Neural cell (in vitro differentiated cells): Measurements from ENCODE around the gene LONRF2. TPM values are rescaled to one million over a fixed set of nuclear protein-coding genes. Genes with fewer than 3 reads are reported as not detected.

ENCODE experiments used
- H2AFZ ChIP-seq: fragments of 200-600, 300-800 bp; sonication (generic), shearing (Covaris generic); 2 replicates; pipeline ENCODE4 v1.6.0; 2014; ENCODE audit warnings: low read depth, mild to moderate bottlenecking, antibody characterized with exemption, low read length, moderate library complexity
- H3F3A ChIP-seq: fragments of 200-600 bp; shearing (Covaris generic); 2 replicates; pipeline ENCODE4 v1.6.1; 2016; ENCODE audit warnings: mild to moderate bottlenecking, moderate library complexity, mixed read lengths, antibody characterized with exemption, low read length; ENCODE audit not compliant: insufficient read depth, poor library complexity, severe bottlenecking
- H3K27ac ChIP-seq: fragments of 200-600, 300-800 bp; sonication (generic), shearing (Covaris generic); 2 replicates; pipeline ENCODE4 v1.5.1; 2014; ENCODE audit warnings: mild to moderate bottlenecking, low read length, moderate library complexity
- H3K27me3 ChIP-seq: fragments of 300-800, 200-600 bp; sonication (generic), shearing (Covaris generic); 2 replicates; pipeline ENCODE4 v1.6.0; 2014; ENCODE audit warnings: mild to moderate bottlenecking, low read depth, low read length, moderate library complexity; ENCODE audit not compliant: insufficient read depth
- H3K36me3 ChIP-seq: fragments of 300-800, 200-600 bp; sonication (generic), shearing (Covaris generic); 2 replicates; pipeline ENCODE4 v1.5.1; 2014; ENCODE audit warnings: mild to moderate bottlenecking, antibody characterized with exemption, low read length, moderate library complexity; ENCODE audit not compliant: insufficient read depth
- H3K4me2 ChIP-seq: fragments of 300-800, 200-600 bp; sonication (generic), shearing (Covaris generic); 2 replicates; pipeline ENCODE4 v1.6.0; 2014; ENCODE audit warnings: mild to moderate bottlenecking, low read length
- H3K4me3 ChIP-seq: fragments of 300-800, 200-600 bp; sonication (generic), shearing (Covaris generic); 2 replicates; pipeline ENCODE4 v1.5.1; 2014; ENCODE audit warnings: mild to moderate bottlenecking, low read length, moderate library complexity
- H3K79me2 ChIP-seq: fragments of 200-600 bp; shearing (Covaris generic); replicated peaks from 2 replicates; pipeline ENCODE4 v1.6.0; 2014; ENCODE audit warnings: mild to moderate bottlenecking, low read length, moderate library complexity; ENCODE audit not compliant: insufficient read depth
- H3K9ac ChIP-seq: fragments of 300-800, 200-600 bp; sonication (generic), shearing (Covaris generic); 2 replicates; pipeline ENCODE4 v1.6.1; 2016; ENCODE audit warnings: mild to moderate bottlenecking, low read length, mixed read lengths
- H3K9me2 ChIP-seq: fragments of 200-600 bp; shearing (Covaris generic); 2 replicates; pipeline ENCODE4 v1.6.1; 2016; ENCODE audit warnings: mild to moderate bottlenecking, low read length, mixed read lengths; ENCODE audit not compliant: insufficient read depth
- H3K9me3 ChIP-seq: fragments of 200-600, 300-800 bp; sonication (generic), shearing (Covaris generic); 2 replicates; pipeline ENCODE4 v1.6.1; 2016; ENCODE audit warnings: mild to moderate bottlenecking, mixed run types, low read length, moderate library complexity, mixed read lengths
- H4K20me1 ChIP-seq: fragments of 200-600 bp; shearing (Covaris generic); 2 replicates; pipeline ENCODE4 v1.6.1; 2016; ENCODE audit warnings: mild to moderate bottlenecking, mixed run types; ENCODE audit not compliant: insufficient read depth
- EP300 ChIP-seq: fragments of 450-650 bp; conservative IDR thresholded peaks from 2 replicates; pipeline ENCODE4 v1.6.1; 2014; ENCODE audit warnings: antibody characterized with exemption, mild to moderate bottlenecking, moderate library complexity; ENCODE audit not compliant: poor library complexity, severe bottlenecking
- EZH2 ChIP-seq: fragments of 200-600, 300-800 bp; shearing (Covaris generic), sonication (generic); IDR thresholded peaks from 2 replicates; pipeline ENCODE4 v1.6.1; 2014; ENCODE audit warnings: antibody characterized with exemption, low read length, borderline replicate concordance, mild to moderate bottlenecking; ENCODE audit not compliant: insufficient read depth, poor library complexity, severe bottlenecking
- MXI1 ChIP-seq: fragments of 450-650 bp; conservative IDR thresholded peaks from 2 replicates; pipeline ENCODE4 v1.6.1; 2014; ENCODE audit warnings: antibody characterized with exemption, mild to moderate bottlenecking; ENCODE audit not compliant: poor library complexity, severe bottlenecking
- POLR2AphosphoS5 ChIP-seq: IDR thresholded peaks from 2 replicates; pipeline ENCODE4 v1.6.1; 2012
- RAD21 ChIP-seq: fragments of 450-650 bp; conservative IDR thresholded peaks from 2 replicates; pipeline ENCODE4 v1.6.1; 2014; ENCODE audit warnings: antibody characterized with exemption, mild to moderate bottlenecking, moderate library complexity
- SMC3 ChIP-seq: fragments of 450-650 bp; conservative IDR thresholded peaks from 2 replicates; pipeline ENCODE4 v1.6.1; 2014; ENCODE audit warnings: antibody characterized with exemption, mild to moderate bottlenecking, moderate library complexity; ENCODE audit not compliant: poor library complexity
- TAF1 ChIP-seq: IDR thresholded peaks from 2 replicates; pipeline ENCODE4 v1.6.1; 2012; ENCODE audit warnings: low read depth
- polyA plus RNA-seq: library from polyadenylated mRNA; depleted of rRNA; stranded (reverse); fragments of >200 nt; gene quantifications from 2 replicates; pipeline ENCODE4 v1.2.3, GENCODE V29; 2014
- TF ChIP-seq, protein P1 (sequence below): fragments of 450-650 bp; IDR thresholded peaks from 2 replicates; pipeline ENCODE4 v1.5.1; 2014; ENCODE audit warnings: antibody characterized with exemption, mild to moderate bottlenecking, moderate library complexity; ENCODE audit not compliant: poor library complexity, severe bottlenecking
- TF ChIP-seq, protein P2 (sequence below): IDR thresholded peaks from 2 replicates; pipeline ENCODE4 v1.6.1; 2012; ENCODE audit warnings: borderline replicate concordance

The LONRF2 gene
- polyA plus RNA-seq, 1 donor from 2014 or later: 20.7 TPM

DNA sequence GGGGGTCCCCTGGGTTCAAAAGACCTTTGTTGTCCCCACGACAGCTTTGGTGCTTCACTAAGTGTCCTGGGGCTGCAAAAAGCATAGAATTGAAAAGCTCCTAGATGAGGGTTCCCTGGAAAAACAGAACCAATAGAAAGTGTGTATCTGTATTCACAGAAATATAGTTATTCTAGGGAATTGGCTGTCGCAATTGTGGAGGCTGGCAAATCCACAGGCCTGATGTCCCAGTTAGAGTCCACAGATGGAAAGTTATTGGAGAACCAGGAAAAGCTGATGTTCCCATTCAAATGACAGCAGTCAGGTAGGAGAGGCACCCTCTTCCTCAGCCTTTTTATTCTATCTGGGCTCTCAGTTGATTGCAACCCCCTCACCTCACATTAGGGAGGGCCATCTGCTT is 65.5 kb downstream of the LONRF2 start:
- Histone ChIP-seq H3K27ac (no peak overlapping the region), H3K9me3 (no peaks in the 10 kb centered on the region), H4K20me1 (no peaks in the 10 kb centered on the region), H3K9ac (no peak overlapping the region), H3K79me2 (no peaks in the 10 kb centered on the region), H3K4me3 (no peak overlapping the region), H3K36me3 (no peaks in the 10 kb centered on the region), H3F3A (no peaks in the 10 kb centered on the region), H3K9me2 (no peaks in the 10 kb centered on the region), H3K4me2 (no peak overlapping the region), H3K27me3 (no peaks in the 10 kb centered on the region), H2AFZ (no peak overlapping the region)
- TF ChIP-seq EZH2 (no peak), SMC3 (no peak), EP300 (no peak), MXI1 (no peak), POLR2AphosphoS5 (no peak)
- TF ChIP-seq, protein P1, sequence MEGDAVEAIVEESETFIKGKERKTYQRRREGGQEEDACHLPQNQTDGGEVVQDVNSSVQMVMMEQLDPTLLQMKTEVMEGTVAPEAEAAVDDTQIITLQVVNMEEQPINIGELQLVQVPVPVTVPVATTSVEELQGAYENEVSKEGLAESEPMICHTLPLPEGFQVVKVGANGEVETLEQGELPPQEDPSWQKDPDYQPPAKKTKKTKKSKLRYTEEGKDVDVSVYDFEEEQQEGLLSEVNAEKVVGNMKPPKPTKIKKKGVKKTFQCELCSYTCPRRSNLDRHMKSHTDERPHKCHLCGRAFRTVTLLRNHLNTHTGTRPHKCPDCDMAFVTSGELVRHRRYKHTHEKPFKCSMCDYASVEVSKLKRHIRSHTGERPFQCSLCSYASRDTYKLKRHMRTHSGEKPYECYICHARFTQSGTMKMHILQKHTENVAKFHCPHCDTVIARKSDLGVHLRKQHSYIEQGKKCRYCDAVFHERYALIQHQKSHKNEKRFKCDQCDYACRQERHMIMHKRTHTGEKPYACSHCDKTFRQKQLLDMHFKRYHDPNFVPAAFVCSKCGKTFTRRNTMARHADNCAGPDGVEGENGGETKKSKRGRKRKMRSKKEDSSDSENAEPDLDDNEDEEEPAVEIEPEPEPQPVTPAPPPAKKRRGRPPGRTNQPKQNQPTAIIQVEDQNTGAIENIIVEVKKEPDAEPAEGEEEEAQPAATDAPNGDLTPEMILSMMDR: no peak

DNA sequence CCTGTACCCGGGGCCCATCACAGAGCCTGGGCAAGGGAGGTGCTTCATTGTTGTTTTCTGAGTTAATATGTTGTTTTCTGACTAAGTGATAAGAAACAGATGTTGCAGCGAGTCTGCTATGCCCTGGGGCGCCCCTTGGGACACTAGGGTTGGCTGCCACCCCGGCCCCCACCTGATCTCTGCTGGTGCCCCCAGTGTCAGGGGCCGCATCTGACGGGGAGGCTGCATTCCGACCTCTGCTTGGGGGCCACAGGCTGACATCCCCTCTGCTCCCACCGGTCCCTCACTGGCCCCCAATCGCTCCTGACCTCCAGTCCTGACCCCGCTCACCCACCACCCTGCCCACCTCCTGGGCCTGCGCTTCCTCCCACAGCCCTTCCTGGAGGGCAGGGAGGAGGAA is 65.9 kb downstream of the LONRF2 start:
- H4K20me1 ChIP-seq: no peaks in the 10 kb centered on the region
- H3K79me2 ChIP-seq: no peaks in the 10 kb centered on the region
- H2AFZ ChIP-seq: no peak overlapping the region
- TF ChIP-seq RAD21 (no peak), SMC3 (no peak), MXI1 (no peak), EP300 (no peak), EZH2 (no peak), POLR2AphosphoS5 (no peak), TAF1 (no peak)
- TF ChIP-seq, protein P2, sequence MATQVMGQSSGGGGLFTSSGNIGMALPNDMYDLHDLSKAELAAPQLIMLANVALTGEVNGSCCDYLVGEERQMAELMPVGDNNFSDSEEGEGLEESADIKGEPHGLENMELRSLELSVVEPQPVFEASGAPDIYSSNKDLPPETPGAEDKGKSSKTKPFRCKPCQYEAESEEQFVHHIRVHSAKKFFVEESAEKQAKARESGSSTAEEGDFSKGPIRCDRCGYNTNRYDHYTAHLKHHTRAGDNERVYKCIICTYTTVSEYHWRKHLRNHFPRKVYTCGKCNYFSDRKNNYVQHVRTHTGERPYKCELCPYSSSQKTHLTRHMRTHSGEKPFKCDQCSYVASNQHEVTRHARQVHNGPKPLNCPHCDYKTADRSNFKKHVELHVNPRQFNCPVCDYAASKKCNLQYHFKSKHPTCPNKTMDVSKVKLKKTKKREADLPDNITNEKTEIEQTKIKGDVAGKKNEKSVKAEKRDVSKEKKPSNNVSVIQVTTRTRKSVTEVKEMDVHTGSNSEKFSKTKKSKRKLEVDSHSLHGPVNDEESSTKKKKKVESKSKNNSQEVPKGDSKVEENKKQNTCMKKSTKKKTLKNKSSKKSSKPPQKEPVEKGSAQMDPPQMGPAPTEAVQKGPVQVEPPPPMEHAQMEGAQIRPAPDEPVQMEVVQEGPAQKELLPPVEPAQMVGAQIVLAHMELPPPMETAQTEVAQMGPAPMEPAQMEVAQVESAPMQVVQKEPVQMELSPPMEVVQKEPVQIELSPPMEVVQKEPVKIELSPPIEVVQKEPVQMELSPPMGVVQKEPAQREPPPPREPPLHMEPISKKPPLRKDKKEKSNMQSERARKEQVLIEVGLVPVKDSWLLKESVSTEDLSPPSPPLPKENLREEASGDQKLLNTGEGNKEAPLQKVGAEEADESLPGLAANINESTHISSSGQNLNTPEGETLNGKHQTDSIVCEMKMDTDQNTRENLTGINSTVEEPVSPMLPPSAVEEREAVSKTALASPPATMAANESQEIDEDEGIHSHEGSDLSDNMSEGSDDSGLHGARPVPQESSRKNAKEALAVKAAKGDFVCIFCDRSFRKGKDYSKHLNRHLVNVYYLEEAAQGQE: no peak
- TF ChIP-seq, protein P1: no peak
- no peak overlapping the region for H3K4me2 ChIP-seq
- no peaks in the 10 kb centered on the region for H3K36me3 ChIP-seq
- H3K27me3 ChIP-seq: no peaks in the 10 kb centered on the region
- H3K27ac ChIP-seq: no peak overlapping the region
- H3K4me3 ChIP-seq: no peak overlapping the region
- no peaks in the 10 kb centered on the region for H3K9me2 ChIP-seq
- no peak overlapping the region for H3K9ac ChIP-seq
- H3F3A ChIP-seq: no peaks in the 10 kb centered on the region
- H3K9me3 ChIP-seq: no peaks in the 10 kb centered on the region
